ENCODE results near the gene PSRC1.

PSRC1 gene

DNA sequence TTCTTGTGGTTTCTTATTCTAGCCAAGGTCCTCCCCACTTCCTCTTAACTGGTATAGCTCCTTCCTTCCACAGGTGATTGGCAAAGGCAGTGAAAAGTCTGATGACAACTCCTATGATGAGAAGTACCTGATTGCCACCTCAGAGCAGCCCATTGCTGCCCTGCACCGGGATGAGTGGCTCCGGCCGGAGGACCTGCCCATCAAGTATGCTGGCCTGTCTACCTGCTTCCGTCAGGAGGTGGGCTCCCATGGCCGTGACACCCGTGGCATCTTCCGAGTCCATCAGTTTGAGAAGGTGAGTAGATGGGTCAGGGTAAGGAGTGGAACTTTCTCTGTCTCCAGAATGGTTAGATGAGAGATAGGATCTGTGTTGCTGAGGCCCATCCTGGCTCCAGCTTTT is 47.8 kb downstream of the PSRC1 start:
- TF ChIP-seq POLR2AphosphoS5 (IDR thresholded peaks at IDR 0.05; ENCODE audit: borderline replicate concordance, low read depth, low read length) = no peak
- no peak for TF ChIP-seq FOXP2 (optimal IDR thresholded peaks at IDR 0.05; ENCODE audit: control extremely low read depth, extremely low read length, insufficient read depth)
- TF ChIP-seq EZH2 (IDR thresholded peaks at IDR 0.05) = no peak
- Histone ChIP-seq H3K4me3 (no peak overlapping the region), H3K27ac (no peak overlapping the region), H3K9ac (ENCODE audit: insufficient read length) (no peak overlapping the region), H3K36me3 (ENCODE audit: insufficient read depth, low read length) (peaks cover 87% of the 10 kb centered on the region), H3K9me3 (ENCODE audit: low read depth, low read length) (no peaks in the 10 kb centered on the region)
- DNase-seq (ENCODE audit: low read depth, low spot score) = no peak

DNA sequence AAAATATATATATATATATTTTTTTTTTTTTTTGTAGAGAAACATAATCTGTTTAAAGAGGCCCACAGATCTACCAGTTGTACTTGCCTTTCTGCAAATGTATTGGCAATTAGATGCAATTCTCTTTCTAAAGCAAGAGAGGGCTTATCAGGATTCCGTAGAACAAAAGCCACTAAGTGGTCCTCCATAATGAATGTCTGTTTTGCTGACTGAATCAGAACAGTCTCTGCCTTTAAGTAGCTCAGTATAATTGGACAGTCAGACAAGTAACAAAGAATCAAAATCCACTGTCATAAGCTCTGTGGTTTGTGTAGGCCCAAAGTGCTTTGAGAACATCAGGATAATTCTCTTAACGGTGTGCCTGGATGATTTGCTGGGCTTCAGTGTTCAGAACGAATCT is 51.9 kb downstream of the PSRC1 start:
- Histone ChIP-seq H3K4me3 (no peak overlapping the region), H3K9me3 (ENCODE audit: low read depth, low read length) (no peaks in the 10 kb centered on the region), H3K9ac (ENCODE audit: insufficient read length) (no peak overlapping the region), H3K36me3 (ENCODE audit: insufficient read depth, low read length) (peaks cover 90% of the 10 kb centered on the region), H3K27ac (no peak overlapping the region)
- TF ChIP-seq EZH2 (IDR thresholded peaks at IDR 0.05) (no peak), POLR2AphosphoS5 (IDR thresholded peaks at IDR 0.05; ENCODE audit: borderline replicate concordance, low read depth, low read length) (no peak), FOXP2 (optimal IDR thresholded peaks at IDR 0.05; ENCODE audit: control extremely low read depth, extremely low read length, insufficient read depth) (no peak)
- no peak for DNase-seq (ENCODE audit: low read depth, low spot score)

All from SK-N-MC (cell line).